Astrocyte (in vitro differentiated cells and primary cell): ENCODE measurements around the gene LRRK1.

Experiments
- EZH2 ChIP-seq: IDR thresholded peaks from 2 replicates; pipeline ENCODE4 v1.6.1; 2012; ENCODE audit warnings: mild to moderate bottlenecking, low read length, inconsistent platforms; ENCODE audit not compliant: insufficient read depth
- TF ChIP-seq, protein P1 (sequence below): IDR thresholded peaks from 2 replicates; pipeline ENCODE4 v1.5.1; 2011; ENCODE audit warnings: low read depth, mild to moderate bottlenecking, inconsistent platforms, low read length, moderate library complexity; ENCODE audit not compliant: insufficient read depth

DNA sequence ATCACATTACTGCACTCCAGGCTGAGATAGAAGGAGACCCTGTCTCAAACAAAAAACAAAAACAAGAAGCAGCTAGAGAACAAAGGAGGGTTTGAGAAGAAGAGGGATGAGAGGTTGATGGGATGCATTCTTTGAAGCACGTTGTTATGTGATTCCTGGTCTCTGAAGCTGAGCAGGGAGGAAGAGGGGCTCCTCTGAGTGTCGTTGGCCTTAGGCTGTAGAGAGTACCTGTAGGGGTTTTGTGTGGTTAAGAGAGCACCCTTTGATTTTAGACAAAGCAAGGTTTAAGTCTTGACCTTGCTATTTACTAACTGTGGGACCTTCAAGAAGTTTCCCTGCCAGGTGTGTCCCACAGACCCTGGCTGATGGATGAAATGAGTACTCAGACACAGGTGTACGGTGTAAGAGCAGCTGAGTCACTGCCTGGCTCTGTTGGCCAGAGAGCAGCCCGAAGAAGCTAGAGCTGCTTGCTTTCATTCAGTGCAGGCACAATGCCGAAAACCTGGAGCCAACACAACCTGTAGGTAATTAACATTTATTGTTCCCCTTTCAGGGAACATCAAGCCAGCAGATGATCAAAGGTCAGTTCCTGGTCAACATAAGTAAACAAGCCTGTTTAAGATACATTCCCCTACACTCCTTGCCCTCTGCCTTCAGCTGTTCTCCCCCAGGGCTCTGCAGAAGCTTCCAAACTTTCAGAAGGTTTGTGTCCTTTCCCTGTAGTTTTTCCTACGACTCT lies 67.2 kb downstream of the LRRK1 start:
- TF ChIP-seq, protein P1, sequence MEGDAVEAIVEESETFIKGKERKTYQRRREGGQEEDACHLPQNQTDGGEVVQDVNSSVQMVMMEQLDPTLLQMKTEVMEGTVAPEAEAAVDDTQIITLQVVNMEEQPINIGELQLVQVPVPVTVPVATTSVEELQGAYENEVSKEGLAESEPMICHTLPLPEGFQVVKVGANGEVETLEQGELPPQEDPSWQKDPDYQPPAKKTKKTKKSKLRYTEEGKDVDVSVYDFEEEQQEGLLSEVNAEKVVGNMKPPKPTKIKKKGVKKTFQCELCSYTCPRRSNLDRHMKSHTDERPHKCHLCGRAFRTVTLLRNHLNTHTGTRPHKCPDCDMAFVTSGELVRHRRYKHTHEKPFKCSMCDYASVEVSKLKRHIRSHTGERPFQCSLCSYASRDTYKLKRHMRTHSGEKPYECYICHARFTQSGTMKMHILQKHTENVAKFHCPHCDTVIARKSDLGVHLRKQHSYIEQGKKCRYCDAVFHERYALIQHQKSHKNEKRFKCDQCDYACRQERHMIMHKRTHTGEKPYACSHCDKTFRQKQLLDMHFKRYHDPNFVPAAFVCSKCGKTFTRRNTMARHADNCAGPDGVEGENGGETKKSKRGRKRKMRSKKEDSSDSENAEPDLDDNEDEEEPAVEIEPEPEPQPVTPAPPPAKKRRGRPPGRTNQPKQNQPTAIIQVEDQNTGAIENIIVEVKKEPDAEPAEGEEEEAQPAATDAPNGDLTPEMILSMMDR: no peak
- no peak for TF ChIP-seq EZH2
